Activated CD8-positive, alpha-beta T cell treated with anti-CD3 and anti-CD28 coated beads, Interleukin-2, amount 10 ng/mL, durations not matched to agents 7 days and 5 days (primary cell): ENCODE results near the gene FITM1. TPM values are rescaled to one million over a fixed set of nuclear protein-coding genes. Genes with fewer than 3 reads are reported as not detected.

Experiments used
- ATAC-seq: fragments of 150-1000 bp; cut with Tn5 transposase; one replicate; pipeline ENCODE4 v1.10.0; 2021; ENCODE audit warnings: moderate library complexity
- CTCF ChIA-PET: fragments of 350-600 bp; sonication (Branson Sonifier 250); formaldehyde crosslinking; loops from one replicate; lab custom pipeline; 2021; ENCODE audit warnings: antibody characterized with exemption; lab: Charles Lee
- POLR2A ChIA-PET: fragments of 350-600 bp; sonication (Branson Sonifier 250); formaldehyde crosslinking; loops from one replicate; lab custom pipeline; 2021; ENCODE audit warnings: antibody characterized with exemption; lab: Charles Lee
- DNase-seq: peaks from one replicate; pipeline ENCODE4 v3.0.0-alpha.2; 2020
- H3K27ac Mint-ChIP-seq: one replicate; pipeline ENCODE4 v1.8.0; 2021; ENCODE audit warnings: mild to moderate bottlenecking, mixed read lengths
- H3K27me3 Mint-ChIP-seq: one replicate; pipeline ENCODE4 v1.8.0; 2021; ENCODE audit warnings: low read depth, mixed read lengths
- H3K36me3 Mint-ChIP-seq: one replicate; pipeline ENCODE4 v1.8.0; 2021; ENCODE audit warnings: low read depth, mixed read lengths
- H3K4me1 Mint-ChIP-seq: one replicate; pipeline ENCODE4 v1.8.0; 2021; ENCODE audit warnings: low read depth, mixed read lengths
- H3K4me3 Mint-ChIP-seq: one replicate; pipeline ENCODE4 v1.8.0; 2021; ENCODE audit warnings: mild to moderate bottlenecking, mixed read lengths
- H3K9me3 Mint-ChIP-seq: one replicate; pipeline ENCODE4 v1.8.0; 2022; ENCODE audit warnings: mixed read lengths; ENCODE audit not compliant: insufficient read depth
- total RNA-seq, 2 experiments: library from RNA; stranded (reverse); gene quantifications; one replicate each; pipeline ENCODE4 v1.2.3, GENCODE V29; 2021

The FITM1 gene
- total RNA-seq, 2 experiments from 2014 or later, result 1.4 to 2.1 TPM

DNA sequence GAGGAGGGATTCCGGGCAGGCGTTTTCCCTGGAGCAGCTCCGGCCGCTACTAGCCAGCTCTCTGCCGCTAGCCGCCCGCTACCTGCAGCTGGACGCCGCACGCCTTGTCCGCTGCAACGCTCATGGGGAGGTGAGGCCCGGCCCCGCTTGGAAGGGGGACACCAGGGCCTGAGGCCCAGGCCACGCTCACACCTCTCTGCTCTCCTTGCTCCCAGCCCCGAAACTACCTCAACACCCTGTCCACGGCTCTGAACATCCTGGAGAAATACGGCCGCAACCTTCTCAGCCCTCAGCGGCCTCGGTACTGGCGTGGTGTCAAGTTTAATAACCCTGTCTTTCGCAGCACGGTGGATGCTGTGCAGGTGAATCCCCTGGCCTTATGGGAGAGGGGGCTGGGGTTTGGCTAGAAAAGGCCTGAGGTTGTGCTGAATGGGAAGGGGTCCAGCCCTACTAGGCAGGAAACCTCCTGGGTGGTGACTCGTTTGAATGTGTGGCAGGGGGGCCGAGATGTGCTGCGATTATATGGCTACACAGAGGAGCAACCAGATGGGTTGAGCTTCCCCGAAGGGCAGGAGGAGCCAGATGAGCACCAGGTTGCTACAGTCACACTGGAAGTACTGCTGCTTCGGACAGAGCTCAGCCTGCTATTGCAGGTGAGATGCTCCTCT, 17.4 kb downstream of the FITM1 start:
- ATAC-seq (no peak), DNase-seq (peak; percentile 36)
- POLR2A ChIA-PET, result interaction anchor here (0.8 to 10.1 kb wide), 8 partner anchors 11 to 66 kb away, joined by 3 to 229 read pairs (median 13); partner anchors contain the start of genes CHMP4A, DCAF11, IPO4 and IRF9
- CTCF ChIA-PET, result interaction anchor here (1.1 to 6.1 kb wide), 6 partner anchors 11 to 68 kb away, joined by 3 to 77 read pairs (median 24); partner anchors contain the start of genes DCAF11, IPO4, IRF9 and NRL
- H3K4me1 Mint-ChIP-seq, result peaks cover 61% of the 10 kb centered on the region
- H3K36me3 Mint-ChIP-seq, result peaks cover 80% of the 10 kb centered on the region
- H3K27me3 Mint-ChIP-seq, result no peaks in the 10 kb centered on the region
- H3K9me3 Mint-ChIP-seq, result no peaks in the 10 kb centered on the region
- H3K4me3 Mint-ChIP-seq, result peak overlapping the region; percentile 88
- peak overlapping the region; percentile 92 for H3K27ac Mint-ChIP-seq

GRCh38 chr14:24149302-24149969, 19.0 kb downstream of the FITM1 start:
- ATAC-seq (no peak), DNase-seq (no peak)
- Mint-ChIP-seq H3K27me3 (no peaks in the 10 kb centered on the region), H3K27ac (peak overlapping the region; percentile 57), H3K36me3 (peaks cover 71% of the 10 kb centered on the region), H3K4me3 (peak overlapping the region; percentile 88), H3K9me3 (no peaks in the 10 kb centered on the region), H3K4me1 (peaks cover 47% of the 10 kb centered on the region)
- ChIA-PET CTCF (interaction anchor here (1.0 to 6.1 kb wide), 5 partner anchors 11 to 91 kb away, joined by 3 to 77 read pairs (median 25); partner anchors contain the start of genes IRF9 and PSME1), POLR2A (interaction anchor here (1.1 to 10.1 kb wide), 4 partner anchors 12 to 35 kb away, joined by 3 to 229 read pairs (median 52); partner anchors contain the start of genes DCAF11, IRF9, NRL and PSME1)

- Mint-ChIP-seq H3K4me1 (peaks cover 42% of the 10 kb centered on the region), H3K9me3 (no peaks in the 10 kb centered on the region), H3K27me3 (no peaks in the 10 kb centered on the region), H3K4me3 (no peak overlapping the region), H3K36me3 (peaks cover 71% of the 10 kb centered on the region), H3K27ac (peak overlapping the region; percentile 54)
- ATAC-seq (no peak), DNase-seq (no peak)
- ChIA-PET CTCF (interaction anchor here (1.0 to 3.4 kb wide), 3 partner anchors 11 to 92 kb away, joined by 3 to 35 read pairs (median 3); partner anchors contain the start of gene IRF9), POLR2A (interaction anchor here (1.1 to 10.1 kb wide), 3 partner anchors 13 to 39 kb away, joined by 3 to 229 read pairs (median 7); partner anchors contain the start of genes DCAF11, IPO4, IRF9 and NRL)
Measured at GRCh38 chr14:24150061-24150460, 19.6 kb downstream of the FITM1 start.

DNA sequence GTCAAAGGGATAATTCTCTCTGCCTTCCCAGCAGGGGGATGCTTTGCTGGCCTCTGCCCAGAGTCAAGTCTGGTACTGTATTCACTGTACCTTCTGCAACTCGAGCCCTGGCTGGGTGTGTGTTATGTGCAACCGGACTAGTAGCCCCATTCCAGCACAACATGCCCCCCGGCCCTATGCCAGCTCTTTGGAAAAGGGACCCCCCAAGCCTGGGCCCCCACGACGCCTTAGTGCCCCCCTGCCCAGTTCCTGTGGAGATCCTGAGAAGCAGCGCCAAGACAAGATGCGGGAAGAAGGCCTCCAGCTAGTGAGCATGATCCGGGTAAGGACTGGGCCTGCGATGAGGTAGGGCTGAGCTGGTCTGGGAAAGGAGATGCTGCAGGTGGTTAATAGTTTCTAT, 20.1 kb downstream of the FITM1 start:
- Mint-ChIP-seq H3K9me3 (no peaks in the 10 kb centered on the region), H3K4me3 (no peak overlapping the region), H3K36me3 (peaks cover 70% of the 10 kb centered on the region), H3K4me1 (peaks cover 37% of the 10 kb centered on the region), H3K27me3 (no peaks in the 10 kb centered on the region), H3K27ac (peak overlapping the region; percentile 54)
- DNase-seq (no peak), ATAC-seq (no peak)
- ChIA-PET POLR2A (interaction anchor here (0.7 to 10.1 kb wide), 4 partner anchors 9 to 38 kb away, joined by 3 to 229 read pairs (median 6); partner anchors contain the start of genes EMC9, IPO4, IRF9 and PSME1), CTCF (interaction anchor here (1.0 to 3.4 kb wide), 3 partner anchors 10 to 93 kb away, joined by 3 to 35 read pairs (median 3); partner anchors contain the start of gene IRF9)

DNA sequence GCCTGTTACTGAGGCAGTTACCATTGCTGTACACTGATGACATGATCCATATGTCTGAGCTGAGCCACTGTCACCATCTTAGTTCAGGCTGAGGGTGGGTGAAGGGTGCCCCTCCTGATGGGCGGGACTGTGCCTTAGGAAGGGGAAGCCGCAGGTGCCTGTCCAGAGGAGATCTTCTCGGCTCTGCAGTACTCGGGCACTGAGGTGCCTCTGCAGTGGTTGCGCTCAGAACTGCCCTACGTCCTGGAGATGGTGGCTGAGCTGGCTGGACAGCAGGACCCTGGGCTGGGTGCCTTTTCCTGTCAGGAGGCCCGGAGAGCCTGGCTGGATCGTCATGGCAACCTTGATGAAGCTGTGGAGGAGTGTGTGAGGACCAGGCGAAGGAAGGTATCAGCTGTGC, 20.5 kb downstream of the FITM1 start:
- Mint-ChIP-seq H3K9me3 (no peaks in the 10 kb centered on the region), H3K4me3 (no peak overlapping the region), H3K27ac (no peak overlapping the region), H3K27me3 (no peaks in the 10 kb centered on the region), H3K36me3 (peaks cover 70% of the 10 kb centered on the region), H3K4me1 (peaks cover 36% of the 10 kb centered on the region)
- CTCF ChIA-PET, result interaction anchor here (1.2 to 3.4 kb wide), 2 partner anchors 10 to 36 kb away, joined by 3 to 35 read pairs; partner anchors contain the start of gene IRF9
- ATAC-seq (no peak), DNase-seq (no peak)
- POLR2A ChIA-PET, result interaction anchor here (0.7 to 10.1 kb wide), 4 partner anchors 10 to 38 kb away, joined by 3 to 229 read pairs (median 6); partner anchors contain the start of genes EMC9, IPO4, IRF9 and PSME1

DNA sequence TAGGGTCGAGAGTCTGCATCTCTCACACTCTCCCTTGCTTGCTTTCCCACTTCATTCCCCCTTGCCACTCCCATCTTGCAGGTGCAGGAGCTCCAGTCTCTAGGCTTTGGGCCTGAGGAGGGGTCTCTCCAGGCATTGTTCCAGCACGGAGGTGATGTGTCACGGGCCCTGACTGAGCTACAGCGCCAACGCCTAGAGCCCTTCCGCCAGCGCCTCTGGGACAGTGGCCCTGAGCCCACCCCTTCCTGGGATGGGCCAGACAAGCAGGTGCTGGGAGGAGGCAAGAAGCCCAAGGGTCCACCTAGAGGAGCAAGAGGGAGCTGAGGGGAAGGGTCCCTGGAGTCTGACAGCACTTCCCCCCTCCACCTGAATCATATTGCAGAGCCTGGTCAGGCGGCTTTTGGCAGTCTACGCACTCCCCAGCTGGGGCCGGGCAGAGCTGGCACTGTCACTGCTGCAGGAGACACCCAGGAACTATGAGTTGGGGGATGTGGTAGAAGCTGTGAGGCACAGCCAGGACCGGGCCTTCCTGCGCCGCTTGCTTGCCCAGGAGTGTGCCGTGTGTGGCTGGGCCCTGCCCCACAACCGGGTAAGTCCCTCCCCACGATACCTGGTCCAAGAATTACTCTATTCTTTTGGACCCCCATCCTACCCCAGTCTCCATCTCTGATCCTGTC, 21.1 kb downstream of the FITM1 start:
- H3K36me3 Mint-ChIP-seq, result peaks cover 66% of the 10 kb centered on the region
- CTCF ChIA-PET, result interaction anchor here (1.2 to 3.4 kb wide), 2 partner anchors 9 to 36 kb away, joined by 3 to 35 read pairs; partner anchors contain the start of gene IRF9
- no peak for ATAC-seq
- H3K9me3 Mint-ChIP-seq, result no peaks in the 10 kb centered on the region
- no peak overlapping the region for H3K4me3 Mint-ChIP-seq
- DNase-seq, result no peak
- POLR2A ChIA-PET, result interaction anchor here (0.5 to 10.1 kb wide), 6 partner anchors 10 to 47 kb away, joined by 3 to 229 read pairs (median 4); partner anchors contain the start of genes EMC9, IPO4, IRF9 and PSME1
- H3K4me1 Mint-ChIP-seq, result peaks cover 36% of the 10 kb centered on the region
- no peaks in the 10 kb centered on the region for H3K27me3 Mint-ChIP-seq
- H3K27ac Mint-ChIP-seq, result no peak overlapping the region

GRCh38 chr14:24155100-24155499, 24.6 kb downstream of the FITM1 start:
- Mint-ChIP-seq H3K27ac (peak overlapping the region; percentile 78), H3K27me3 (no peaks in the 10 kb centered on the region), H3K9me3 (no peaks in the 10 kb centered on the region), H3K36me3 (peaks cover 71% of the 10 kb centered on the region), H3K4me1 (peaks cover 28% of the 10 kb centered on the region), H3K4me3 (no peak overlapping the region)
- DNase-seq, result no peak
- ChIA-PET POLR2A (interaction anchor here (0.8 to 4.7 kb wide), 3 partner anchors 9 to 57 kb away, joined by 3 to 21 read pairs (median 6); partner anchors contain the start of genes DCAF11, NRL and PSME2), CTCF (interaction anchor here (0.7 to 1.8 kb wide), 4 partner anchors 8 to 41 kb away, joined by 3 to 5 read pairs (median 4); partner anchors contain the start of genes DCAF11, PSME1, PSME2 and RNF31)
- no peak for ATAC-seq

DNA sequence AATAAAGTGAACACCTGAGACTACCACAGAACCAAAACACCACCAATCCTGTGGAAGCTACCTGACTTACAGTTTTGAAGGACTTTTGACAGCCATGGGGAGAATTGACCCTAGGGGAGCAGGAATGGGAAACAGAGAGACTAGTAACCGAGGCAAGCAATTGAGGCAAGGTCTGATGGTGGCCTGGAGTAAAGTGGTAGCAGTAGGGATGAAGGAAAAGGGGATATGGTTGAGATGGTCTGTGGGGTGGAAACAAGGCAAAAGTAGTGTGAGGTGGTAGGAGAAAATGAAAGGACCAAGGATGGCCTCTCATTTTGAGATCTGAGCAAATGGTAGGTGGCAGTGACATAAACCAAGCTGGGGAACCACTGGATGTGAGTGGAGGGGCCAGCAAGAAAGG, 26.4 kb downstream of the FITM1 start:
- Mint-ChIP-seq H3K9me3 (no peaks in the 10 kb centered on the region), H3K36me3 (peaks cover 72% of the 10 kb centered on the region), H3K27ac (peak overlapping the region; percentile 61), H3K27me3 (no peaks in the 10 kb centered on the region), H3K4me1 (peaks cover 25% of the 10 kb centered on the region), H3K4me3 (no peak overlapping the region)
- DNase-seq, result no peak
- ChIA-PET CTCF (no interaction called here), POLR2A (interaction anchor here (0.6 to 4.7 kb wide), 2 partner anchors 11 to 42 kb away, joined by 3 to 21 read pairs; partner anchors contain the start of genes DCAF11, NRL and PSME2)
- no peak for ATAC-seq

DNA sequence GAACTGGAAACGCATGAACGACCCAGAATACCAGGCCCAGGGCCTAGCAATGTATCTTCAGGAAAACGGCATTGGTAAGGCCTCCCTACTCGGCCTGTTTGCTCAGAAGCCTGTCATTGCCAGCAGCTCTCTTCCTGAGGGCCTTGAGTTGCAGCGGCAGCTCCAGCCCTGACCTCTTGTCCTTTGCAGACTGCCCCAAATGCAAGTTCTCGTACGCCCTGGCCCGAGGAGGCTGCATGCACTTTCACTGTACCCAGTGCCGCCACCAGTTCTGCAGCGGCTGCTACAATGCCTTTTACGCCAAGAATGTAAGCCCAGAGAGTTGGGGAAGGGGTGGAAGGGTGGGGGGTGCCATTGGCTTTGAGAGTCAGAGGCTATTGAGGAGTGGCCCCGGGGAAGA, 26.9 kb downstream of the FITM1 start:
- no peak for DNase-seq
- H3K4me3 Mint-ChIP-seq, result no peak overlapping the region
- POLR2A ChIA-PET, result interaction anchor here (0.6 to 4.7 kb wide), 2 partner anchors 11 to 43 kb away, joined by 3 to 21 read pairs; partner anchors contain the start of genes DCAF11, NRL and PSME2
- ATAC-seq, result no peak
- no peaks in the 10 kb centered on the region for H3K9me3 Mint-ChIP-seq
- peaks cover 74% of the 10 kb centered on the region for H3K36me3 Mint-ChIP-seq
- H3K27ac Mint-ChIP-seq, result peak overlapping the region; percentile 67
- peaks cover 24% of the 10 kb centered on the region for H3K4me1 Mint-ChIP-seq
- CTCF ChIA-PET, result no interaction called here
- H3K27me3 Mint-ChIP-seq, result no peaks in the 10 kb centered on the region

- H3K9me3 Mint-ChIP-seq, result no peaks in the 10 kb centered on the region
- H3K27ac Mint-ChIP-seq, result peak overlapping the region; percentile 100
- DNase-seq, result no peak
- peak overlapping the region; percentile 23 for H3K4me3 Mint-ChIP-seq
- H3K36me3 Mint-ChIP-seq, result peaks cover 85% of the 10 kb centered on the region
- H3K27me3 Mint-ChIP-seq, result no peaks in the 10 kb centered on the region
- peaks cover 46% of the 10 kb centered on the region for H3K4me1 Mint-ChIP-seq
- no peak for ATAC-seq
- ChIA-PET CTCF (interaction anchor here (1.1 to 4.2 kb wide), 19 partner anchors 9 to 150 kb away, joined by 3 to 77 read pairs (median 14); partner anchors contain the start of genes CHMP4A, DCAF11, EMC9 and IPO4), POLR2A (interaction anchor here (0.6 to 7.6 kb wide), 20 partner anchors 10 to 1668 kb away, joined by 3 to 229 read pairs (median 30); partner anchors contain the start of genes CBLN3, CHMP4A, DCAF11 and EMC9)
Measured at GRCh38 chr14:24159777-24160498, 29.5 kb downstream of the FITM1 start.
